ENCODE results near the gene TRIM34.
A peak's percentile ranks its signal among the peaks of the same experiment; 100 is the strongest.
"Not testable (repeated sequence)": the region's sequence is repeated elsewhere in the genome, so short reads cannot be mapped to it uniquely, and the experiment has no call there.

Gene TRIM34

GRCh38 chr11:5624489-5625279 lies at the start of gene TRIM34:
TSS of gene TRIM34 (plus strand) at chr11:5625001. CDS start at chr11:5632332, 7,331 bp downstream.
- peak; percentile 60 for DNase-seq (ENCODE audit: low spot score)

- no peak for DNase-seq (ENCODE audit: low spot score)
Measured at GRCh38 chr11:5575152-5575551, 49.6 kb upstream of the TRIM34 start.

- no peak for DNase-seq (ENCODE audit: low spot score)
Measured at GRCh38 chr11:5577101-5577500, 47.7 kb upstream of the TRIM34 start.

GRCh38 chr11:5580577-5580976 lies 44.2 kb upstream of the TRIM34 start, which contains the start of gene OR52B6:
TSS of gene OR52B6 (plus strand) at chr11:5580877. CDS start at chr11:5580877, 0 bp downstream.
- DNase-seq (ENCODE audit: low spot score): no peak

GRCh38 chr11:5581014-5581413 lies 43.8 kb upstream of the TRIM34 start:
- DNase-seq (ENCODE audit: low spot score): no peak

GRCh38 chr11:5584458-5584857 lies 40.3 kb upstream of the TRIM34 start:
- DNase-seq (ENCODE audit: low spot score): not testable (repeated sequence)

GRCh38 chr11:5589906-5590305 lies 34.9 kb upstream of the TRIM34 start:
- not testable (repeated sequence) for DNase-seq (ENCODE audit: low spot score)

- no peak for DNase-seq (ENCODE audit: low spot score)
Measured at GRCh38 chr11:5591613-5592012, 33.2 kb upstream of the TRIM34 start.

- DNase-seq (ENCODE audit: low spot score): no peak
Measured at GRCh38 chr11:5592615-5593014, 32.2 kb upstream of the TRIM34 start.

- no peak for DNase-seq (ENCODE audit: low spot score)
Measured at GRCh38 chr11:5593146-5593545, 31.7 kb upstream of the TRIM34 start.

- peak; percentile 5 for DNase-seq (ENCODE audit: low spot score)
Measured at GRCh38 chr11:5596607-5597201, 28.1 kb upstream of the TRIM34 start, which contains the start of gene TRIM6. TSS of gene TRIM6 (plus strand) at chr11:5596637. CDS start at chr11:5596898, 261 bp downstream.

- DNase-seq (ENCODE audit: low spot score): no peak
Measured at GRCh38 chr11:5597953-5598352, 26.8 kb upstream of the TRIM34 start.

GRCh38 chr11:5600374-5600851 lies 24.4 kb upstream of the TRIM34 start:
- peak; percentile 27 for DNase-seq (ENCODE audit: low spot score)

GRCh38 chr11:5602791-5603190 lies 22.0 kb upstream of the TRIM34 start:
- DNase-seq (ENCODE audit: low spot score): not testable (repeated sequence)

- DNase-seq (ENCODE audit: low spot score): no peak
Measured at GRCh38 chr11:5603326-5603725, 21.5 kb upstream of the TRIM34 start.

- DNase-seq (ENCODE audit: low spot score): no peak
Measured at GRCh38 chr11:5604896-5605295, 19.9 kb upstream of the TRIM34 start.

- DNase-seq (ENCODE audit: low spot score): no peak
Measured at GRCh38 chr11:5605849-5606248, 19.0 kb upstream of the TRIM34 start.

GRCh38 chr11:5608808-5609207 lies 16.0 kb upstream of the TRIM34 start:
- no peak for DNase-seq (ENCODE audit: low spot score)

- no peak for DNase-seq (ENCODE audit: low spot score)
Measured at GRCh38 chr11:5610446-5610845, 14.4 kb upstream of the TRIM34 start.

- DNase-seq (ENCODE audit: low spot score): no peak
Measured at GRCh38 chr11:5611627-5612026, 13.2 kb upstream of the TRIM34 start.

- DNase-seq (ENCODE audit: low spot score): no peak
Measured at GRCh38 chr11:5618807-5619206, 6.0 kb upstream of the TRIM34 start.

- DNase-seq (ENCODE audit: low spot score): no peak
Measured at GRCh38 chr11:5620651-5621521, 3.9 kb upstream of the TRIM34 start.

Measured in globus pallidus (tissue), 1 donor.